GM18951 (cell line): ENCODE results near the gene NEXMIF.
"Not testable (repeated sequence)": the region's sequence is repeated elsewhere in the genome, so short reads cannot be mapped to it uniquely, and the experiment has no call there.

Source experiments
- POLR2A ChIP-seq: IDR thresholded peaks from 4 replicates; pipeline ENCODE4 v1.6.1; 2011; ENCODE audit warnings: mild to moderate bottlenecking; ENCODE audit not compliant: insufficient read length, insufficient read depth; ENCODE audit errors: extremely low read depth
- in situ Hi-C: fragments of 300-500 bp; cut with MboI; formaldehyde crosslinking; loops from one replicate; pipeline ENCODE4 v1.12.0; 2022; ENCODE audit warnings: low sequenced_read_pairs, mixed read lengths, inconsistent platforms; ENCODE audit not compliant: unreplicated experiment

NEXMIF gene

DNA sequence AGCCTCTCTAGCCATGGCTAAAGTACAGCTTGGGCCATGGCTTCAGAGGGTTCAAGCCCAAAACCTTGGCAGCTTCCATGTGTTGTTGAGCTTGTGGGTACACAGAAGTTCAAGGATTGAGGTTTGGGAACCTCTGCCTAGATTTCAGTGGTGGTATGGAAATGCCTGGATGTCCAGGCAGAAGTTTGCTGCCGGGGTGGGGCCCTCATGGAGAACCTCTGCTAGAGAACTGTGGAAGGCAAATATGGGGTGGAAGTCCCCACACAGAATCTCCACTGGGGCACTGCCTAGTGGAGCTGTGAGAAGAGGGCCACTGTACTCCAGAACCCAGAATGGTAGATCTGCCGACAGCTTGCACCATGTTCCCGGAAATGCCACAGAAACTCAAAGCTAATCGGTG, 59.5 kb downstream of the NEXMIF start:
- in situ Hi-C loops, result no loop called here
- TF ChIP-seq POLR2A, result no peak

DNA sequence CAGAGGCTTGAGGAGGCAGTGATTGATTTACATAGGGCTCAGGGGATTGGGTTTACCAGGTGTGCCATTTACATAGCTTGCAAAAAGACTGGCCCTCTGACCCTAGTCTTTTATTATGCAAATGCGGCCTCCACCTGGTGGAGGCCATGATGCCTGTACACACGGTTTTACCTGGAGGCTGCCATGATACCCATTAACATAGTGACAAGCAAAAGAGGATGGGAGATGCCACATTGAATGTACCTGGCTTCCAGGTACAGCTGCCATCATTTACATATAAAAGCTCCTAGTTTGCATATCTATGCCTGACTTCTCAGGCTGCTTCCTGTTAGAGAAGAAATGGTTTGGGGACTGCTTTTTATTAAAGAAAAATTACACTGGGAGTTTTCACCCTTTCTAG, 72.0 kb downstream of the NEXMIF start:
- in situ Hi-C loops, result no loop called here

DNA sequence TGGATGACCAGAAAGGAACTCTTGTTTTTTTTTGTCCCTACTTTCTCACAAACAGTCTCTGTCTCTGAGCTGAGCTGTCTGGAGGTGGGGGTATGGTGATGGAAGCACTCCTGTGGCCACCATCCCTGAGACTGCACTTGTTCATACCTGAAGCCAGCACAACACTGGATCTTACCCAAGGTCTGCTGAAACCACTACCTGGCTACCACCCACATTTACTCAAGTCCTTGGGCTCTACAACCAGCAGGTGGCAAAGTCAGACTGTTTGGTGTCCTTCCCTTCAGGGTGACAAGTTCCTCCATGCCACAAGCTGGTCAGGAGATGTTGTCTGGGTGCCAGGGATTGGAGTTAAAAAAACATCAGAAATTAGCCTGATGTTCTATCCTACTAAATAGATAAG, 89.7 kb downstream of the NEXMIF start:
- TF ChIP-seq POLR2A, result no peak

More for the DNA sequence above, 72.0 kb downstream of the NEXMIF start:
- no peak for TF ChIP-seq POLR2A

DNA sequence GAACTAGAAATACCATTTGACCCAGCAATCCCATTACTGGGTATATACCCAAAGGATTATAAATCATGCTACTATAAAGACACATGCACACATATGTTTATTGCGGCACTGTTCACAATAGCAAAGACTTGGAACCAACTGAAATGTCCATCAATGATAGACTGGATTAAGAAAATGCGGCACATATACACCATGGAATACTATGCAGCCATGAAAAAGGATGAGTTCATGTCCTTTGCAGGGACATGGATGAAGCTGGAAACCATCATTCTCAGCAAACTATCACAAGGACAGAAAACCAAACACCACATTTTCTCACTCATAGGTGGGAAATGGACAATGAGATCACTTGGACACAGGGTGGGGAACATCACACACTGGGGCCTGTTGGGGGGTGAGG, 105.5 kb downstream of the NEXMIF start:
- in situ Hi-C loops, result not testable (repeated sequence)

More for the DNA sequence above, 89.7 kb downstream of the NEXMIF start:
- in situ Hi-C loops, result no loop called here

DNA sequence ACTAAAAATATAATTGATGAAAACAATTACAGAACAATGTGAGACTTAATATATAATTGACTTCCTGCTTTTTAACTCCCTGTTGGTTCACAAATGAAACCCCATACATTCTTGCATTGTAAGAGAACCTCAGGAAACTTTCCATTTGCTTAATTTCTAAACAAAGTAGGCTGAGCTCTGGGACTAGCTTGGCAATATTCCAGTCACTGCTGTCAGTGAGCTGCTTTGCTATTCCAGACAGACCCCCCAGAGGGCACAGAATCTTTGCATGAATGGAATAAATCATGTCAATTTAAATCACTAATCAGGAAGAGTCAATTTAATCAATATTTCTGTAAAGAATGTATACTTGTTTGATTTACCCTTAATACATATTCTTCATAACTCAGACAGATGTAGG, 110.6 kb downstream of the NEXMIF start:
- TF ChIP-seq POLR2A, result no peak
- in situ Hi-C loops, result no loop called here

DNA sequence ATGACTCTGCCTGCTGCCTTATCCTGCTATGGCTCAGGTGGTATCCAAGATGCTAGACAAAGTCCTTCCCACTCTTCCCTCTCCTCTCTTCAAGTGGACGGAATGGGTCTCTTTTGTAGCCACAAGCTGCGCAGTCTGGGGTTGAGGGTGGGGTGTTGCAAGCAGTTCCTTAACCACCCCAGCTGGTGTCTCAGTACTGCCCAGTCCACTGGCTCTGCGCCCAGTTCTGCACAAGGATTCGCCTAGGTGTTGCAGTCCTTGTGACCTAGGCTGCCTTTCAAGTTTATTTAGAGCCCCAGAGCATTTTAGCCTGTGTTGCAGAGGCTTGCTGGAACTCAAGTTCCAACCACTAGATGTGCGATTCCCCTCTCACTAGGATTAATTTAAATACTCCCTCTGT, 120.7 kb downstream of the NEXMIF start:
- in situ Hi-C loops, result no loop called here
- TF ChIP-seq POLR2A, result no peak

DNA sequence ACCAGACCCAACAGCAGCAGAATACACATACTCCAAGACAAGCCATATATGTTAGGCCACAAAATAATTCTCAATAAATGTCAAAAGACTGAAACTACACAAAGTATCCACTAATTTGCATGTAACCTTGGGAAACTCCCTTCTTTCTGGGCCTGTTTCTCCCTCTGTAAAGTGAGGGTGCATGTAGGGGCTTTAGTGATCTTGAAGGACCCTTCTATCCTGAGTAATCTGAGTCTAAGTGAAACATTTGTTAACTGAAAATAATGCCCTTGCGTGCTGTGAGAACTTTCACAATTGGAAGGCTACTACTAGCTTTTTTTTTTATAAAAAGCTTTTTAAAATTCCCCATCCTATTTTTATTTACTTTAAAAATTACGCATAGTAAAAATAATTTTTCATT, 125.2 kb downstream of the NEXMIF start:
- TF ChIP-seq POLR2A, result no peak
- in situ Hi-C loops, result no loop called here

DNA sequence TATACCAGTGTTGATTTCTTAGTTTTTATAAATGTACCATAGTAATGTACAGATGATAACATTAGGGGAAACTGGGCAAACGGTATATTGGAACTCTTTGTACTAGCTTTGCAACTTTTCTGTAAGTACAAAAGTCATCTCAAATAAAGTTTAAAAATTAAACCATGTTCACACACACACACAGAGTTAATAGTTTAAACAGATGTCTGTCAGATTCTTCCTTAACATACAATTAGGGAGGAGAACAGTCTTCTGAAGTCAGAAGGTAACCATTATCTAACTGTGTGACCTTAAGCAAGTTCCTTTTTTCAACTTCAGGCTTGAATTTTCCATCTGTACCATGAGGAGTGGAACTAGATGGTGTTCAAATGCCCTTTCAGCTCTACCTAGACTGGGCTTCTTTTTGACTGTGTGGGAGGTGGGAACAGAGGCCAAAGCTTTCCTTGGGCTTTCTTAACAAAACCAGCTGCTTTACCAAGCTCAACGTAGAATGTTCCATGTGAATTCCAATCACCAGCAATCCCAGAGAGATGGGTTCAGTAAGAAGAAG, 127.8 kb downstream of the NEXMIF start:
- no peak for TF ChIP-seq POLR2A
- in situ Hi-C loops, result no loop called here

DNA sequence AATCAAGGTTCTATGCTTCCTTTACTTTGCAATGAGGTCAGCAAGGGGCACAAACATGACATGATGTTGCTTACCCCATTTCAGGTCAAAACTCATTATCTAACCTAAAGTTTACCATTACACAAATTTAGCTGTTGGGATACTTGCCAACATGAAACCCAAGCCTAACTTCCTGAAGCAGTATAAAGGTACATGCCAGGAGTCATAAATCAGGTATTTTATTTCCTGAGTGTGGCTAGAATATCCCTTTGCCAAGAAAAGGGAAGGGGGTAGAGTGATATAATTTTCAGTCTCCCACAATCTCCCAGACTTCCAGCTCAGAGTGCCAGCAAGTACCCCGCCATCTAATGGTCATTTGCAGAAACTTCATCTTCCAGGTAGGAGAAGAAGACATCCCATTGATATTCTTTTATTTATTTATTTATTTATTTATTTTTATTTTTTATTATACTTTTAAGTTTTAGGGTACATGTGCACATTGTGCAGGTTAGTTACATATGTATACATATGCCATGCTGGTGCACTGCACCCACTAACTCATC, 136.6 kb downstream of the NEXMIF start:
- TF ChIP-seq POLR2A, result no peak
- in situ Hi-C loops, result no loop called here

DNA sequence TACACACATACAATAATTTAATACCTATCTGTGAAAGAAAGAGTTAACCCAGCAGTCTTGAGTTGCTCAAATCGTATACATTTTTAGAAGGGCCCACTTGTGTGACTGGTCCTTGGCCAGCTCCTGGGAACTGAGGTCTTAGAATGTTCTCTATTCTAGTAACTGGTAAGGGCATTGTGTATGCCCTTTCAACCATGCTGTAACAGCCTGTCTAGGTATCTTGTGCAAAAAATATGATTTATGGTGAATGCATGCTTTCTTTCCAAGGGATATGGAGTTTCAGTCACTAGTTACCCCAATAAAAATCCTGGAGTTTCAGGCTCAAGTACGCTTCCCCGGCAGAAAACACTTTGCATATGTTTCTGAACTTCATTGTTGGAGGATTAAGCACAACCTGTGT, 140.6 kb downstream of the NEXMIF start:
- in situ Hi-C loops, result no loop called here

DNA sequence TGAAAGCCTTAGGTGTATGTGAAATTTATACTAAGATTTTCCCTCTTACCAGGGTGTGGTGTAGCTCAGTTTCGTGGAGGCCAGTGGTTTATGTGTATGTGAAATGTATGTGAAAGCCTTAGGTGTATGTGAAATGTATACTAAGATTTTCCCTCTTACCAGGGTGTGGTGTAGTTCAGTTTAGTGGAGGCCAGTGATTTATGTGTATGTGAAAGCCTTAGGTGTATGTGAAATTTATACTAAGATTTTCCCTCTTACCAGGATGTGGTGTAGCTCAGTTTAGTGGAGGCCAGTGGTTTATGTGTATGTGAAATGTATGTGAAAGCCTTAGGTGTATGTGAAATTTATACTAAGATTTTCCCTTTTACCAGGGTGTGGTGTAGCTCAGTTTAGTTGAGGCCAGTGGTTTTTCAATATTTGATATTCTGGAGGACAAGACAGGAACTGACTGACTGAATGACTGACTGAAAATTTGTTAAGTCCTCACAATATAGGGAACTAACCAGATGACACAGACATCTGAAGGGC, 143.7 kb downstream of the NEXMIF start:
- in situ Hi-C loops, result no loop called here
- TF ChIP-seq POLR2A, result no peak

More for the DNA sequence above, 140.6 kb downstream of the NEXMIF start:
- TF ChIP-seq POLR2A, result no peak

DNA sequence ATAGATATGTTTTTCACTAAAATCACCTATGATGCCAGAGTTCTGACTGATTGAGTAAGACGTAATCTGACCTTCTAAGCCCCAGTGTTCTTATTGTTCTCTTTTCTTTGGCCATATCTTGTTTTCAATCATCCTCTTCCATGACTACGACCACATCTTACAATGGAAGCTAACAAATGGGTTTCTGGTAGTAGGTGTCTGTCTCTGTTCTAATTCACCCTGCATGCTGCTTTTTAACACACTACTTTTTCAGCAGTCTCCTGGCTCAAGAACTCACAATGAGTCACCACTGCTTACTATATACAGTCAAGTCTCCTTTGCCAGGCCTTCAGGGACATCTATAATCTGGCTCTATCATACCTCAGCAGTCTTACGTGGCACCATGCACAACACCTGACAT, 146.1 kb downstream of the NEXMIF start:
- in situ Hi-C loops, result no loop called here
- TF ChIP-seq POLR2A, result no peak

DNA sequence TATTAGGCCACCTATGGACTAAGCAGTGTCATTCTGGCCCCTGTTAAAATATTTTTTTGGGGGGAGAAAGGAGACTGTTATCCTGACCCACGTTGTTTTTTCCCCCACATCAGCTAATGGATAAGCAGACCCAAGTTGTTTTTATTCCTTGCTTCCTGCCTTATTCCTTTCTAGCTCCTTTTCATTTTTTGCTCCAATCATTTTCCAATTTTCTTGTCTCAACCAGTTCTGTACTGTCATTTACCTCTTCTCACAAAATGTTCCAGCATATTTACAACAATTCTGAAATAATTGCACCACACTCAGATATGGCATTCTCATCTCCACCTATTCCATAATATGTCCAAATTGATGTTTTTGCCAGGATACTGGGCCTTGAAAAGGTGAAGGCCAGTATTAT, 150.3 kb downstream of the NEXMIF start:
- in situ Hi-C loops, result no loop called here
- TF ChIP-seq POLR2A, result no peak

DNA sequence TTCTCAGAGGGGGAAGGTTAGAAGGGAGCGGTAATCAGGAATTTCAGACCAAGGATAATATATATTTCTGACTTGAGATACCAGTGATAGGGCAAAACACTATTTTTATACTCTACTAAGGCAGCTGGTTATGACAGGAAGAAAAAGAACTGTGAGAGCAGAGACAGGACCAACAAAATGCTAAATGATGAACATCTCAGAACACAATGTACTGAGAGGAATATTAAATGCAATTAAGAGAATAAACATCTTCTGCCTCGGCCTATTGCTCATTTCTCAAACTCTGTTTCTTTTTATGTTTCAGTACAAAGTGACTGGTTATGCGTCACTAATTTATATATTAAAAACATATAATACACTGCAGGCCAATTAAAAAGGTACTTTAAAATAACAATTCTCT, 188.8 kb downstream of the NEXMIF start:
- in situ Hi-C loops, result no loop called here
- TF ChIP-seq POLR2A, result no peak

DNA sequence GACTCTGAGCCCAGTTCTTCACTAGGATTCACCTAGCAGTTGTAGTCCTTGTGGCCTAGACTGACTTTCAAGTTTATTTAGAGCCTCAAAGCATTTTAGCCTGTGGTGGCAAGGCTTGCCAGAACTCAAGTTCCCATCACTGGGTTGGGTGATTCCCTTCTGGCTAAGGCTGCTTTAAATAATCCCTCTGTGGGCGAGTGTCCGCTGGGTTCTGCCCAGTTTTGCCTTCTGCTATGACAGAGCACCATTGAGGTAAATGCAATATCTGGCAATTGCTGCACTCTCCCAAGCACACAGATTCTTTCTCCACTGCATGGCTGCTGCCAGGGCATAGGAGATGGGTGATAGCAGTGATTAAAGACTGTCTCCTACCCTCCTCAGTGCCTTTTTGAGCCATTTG, 220.0 kb downstream of the NEXMIF start:
- TF ChIP-seq POLR2A, result no peak
- in situ Hi-C loops, result no loop called here

DNA sequence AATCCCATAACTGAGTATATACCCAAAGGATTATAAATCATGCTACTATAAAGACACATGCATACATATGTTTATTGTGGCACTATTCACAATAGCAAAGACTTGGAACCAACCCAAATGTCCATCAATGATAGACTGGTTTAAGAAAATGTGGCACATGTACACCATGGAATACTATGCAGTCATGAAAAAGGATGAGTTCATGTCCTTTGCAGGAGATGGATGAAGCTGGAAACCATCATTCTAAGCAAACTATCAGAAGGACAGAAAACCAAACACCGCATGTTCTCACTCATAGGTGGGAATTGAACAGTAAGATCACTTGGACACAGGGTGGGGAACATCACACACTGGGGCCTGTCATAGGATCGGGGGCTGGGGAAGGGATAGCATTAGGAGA, 223.9 kb downstream of the NEXMIF start:
- in situ Hi-C loops, result not testable (repeated sequence)
